Urothelium cell line (cell line): ENCODE results near the gene MOCS3.
A peak's percentile ranks its signal among the peaks of the same experiment; 100 is the strongest.
"Not testable (repeated sequence)": the region's sequence is repeated elsewhere in the genome, so short reads cannot be mapped to it uniquely, and the experiment has no call there.

ENCODE experiments used
- DNase-seq: peaks from one replicate; pipeline ENCODE4 v3.0.0; 2011; ENCODE audit warnings: low spot score, mixed read lengths
- FAIRE-seq: peaks from 2 replicates; lab custom pipeline; 2011; peaks lifted over from hg19 to GRCh38; lab: Jason Lieb, UNC

Gene MOCS3

DNA sequence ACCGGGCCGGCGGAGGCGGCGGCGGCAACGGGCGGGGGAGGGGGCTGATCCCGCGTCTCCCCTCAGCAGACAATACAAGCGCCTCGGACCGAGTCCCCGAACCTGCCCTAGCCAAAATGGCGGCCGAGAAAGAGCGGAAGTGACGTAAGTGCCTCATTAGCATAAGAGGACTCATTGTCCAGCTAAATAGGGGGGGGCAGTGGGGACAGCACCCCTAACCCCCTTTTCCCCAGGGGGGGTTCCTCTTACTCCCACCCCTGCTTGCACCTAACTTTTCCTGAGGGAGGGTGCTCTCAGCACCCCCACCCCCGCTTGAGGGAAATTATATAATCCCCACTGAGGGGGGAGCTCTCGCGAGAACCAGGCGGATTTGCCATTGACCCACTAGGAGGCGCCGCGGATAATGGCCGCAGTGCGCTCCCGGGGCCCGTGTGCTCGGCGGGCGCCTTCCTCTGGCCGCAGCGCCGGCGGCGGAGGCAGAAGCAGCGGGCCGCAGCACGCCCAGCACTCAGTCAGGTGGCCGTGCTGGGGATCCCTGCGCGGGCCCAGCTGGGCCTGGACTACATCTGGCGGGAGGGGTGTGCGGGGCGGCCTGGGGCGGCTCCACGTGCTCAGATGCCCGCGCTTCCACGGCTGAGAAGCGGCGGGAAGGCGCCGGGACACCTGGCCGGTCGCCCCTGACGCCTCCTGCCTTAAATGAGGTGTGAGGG lies 27.2 kb upstream of the MOCS3 start, which contains the start of gene ADNP:
ADNP (minus strand) TSS at position 132 of the 710 bp plus-strand sequence. CDS start 27,441 bp downstream, outside the sequence.
- FAIRE-seq (no peak), DNase-seq (peak; percentile 85)

- DNase-seq: no peak
- no peak for FAIRE-seq
These were observed 26.6 kb upstream of the MOCS3 start for GRCh38 chr20:50932016-50932485.

DNA sequence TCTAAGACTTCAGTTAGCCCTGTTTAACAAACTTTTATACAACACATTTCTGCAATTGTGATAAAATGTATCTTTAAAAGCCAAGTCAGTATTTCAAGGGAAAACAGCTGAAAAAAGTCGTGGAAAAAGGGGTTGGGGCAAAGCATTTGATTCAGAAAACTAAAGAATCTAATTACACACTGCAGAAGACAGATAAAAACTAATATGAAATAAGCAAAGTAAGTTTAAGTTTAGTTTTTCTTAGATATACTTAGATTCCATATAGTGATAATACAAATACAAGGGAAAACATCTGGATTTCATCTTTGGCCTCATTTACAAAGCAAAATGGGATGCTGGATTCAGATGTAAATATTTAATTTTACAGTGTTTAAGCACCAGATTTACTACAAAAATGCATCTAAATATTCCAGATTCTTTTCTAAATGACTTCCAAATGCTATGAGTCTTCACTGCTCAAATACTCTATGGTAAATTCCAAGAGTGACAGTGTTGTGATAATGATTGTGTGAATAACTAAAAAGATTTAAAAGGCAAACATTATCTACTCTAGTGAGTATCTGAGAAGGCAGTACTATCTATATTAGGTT lies 25.8 kb upstream of the MOCS3 start:
- FAIRE-seq: no peak

GRCh38 chr20:50933589-50933988 lies 25.0 kb upstream of the MOCS3 start:
- FAIRE-seq: no peak

More for the DNA sequence above, 25.8 kb upstream of the MOCS3 start:
- DNase-seq: no peak

GRCh38 chr20:50943069-50943468 lies 15.5 kb upstream of the MOCS3 start:
- FAIRE-seq (no peak), DNase-seq (no peak)

More at GRCh38 chr20:50933589-50933988, 25.0 kb upstream of the MOCS3 start:
- DNase-seq: no peak

GRCh38 chr20:50948132-50948785 lies 10.4 kb upstream of the MOCS3 start:
- DNase-seq (no peak), FAIRE-seq (no peak)

- FAIRE-seq: no peak
- DNase-seq: no peak
These were observed 5.4 kb upstream of the MOCS3 start for GRCh38 chr20:50953196-50953595.

DNA sequence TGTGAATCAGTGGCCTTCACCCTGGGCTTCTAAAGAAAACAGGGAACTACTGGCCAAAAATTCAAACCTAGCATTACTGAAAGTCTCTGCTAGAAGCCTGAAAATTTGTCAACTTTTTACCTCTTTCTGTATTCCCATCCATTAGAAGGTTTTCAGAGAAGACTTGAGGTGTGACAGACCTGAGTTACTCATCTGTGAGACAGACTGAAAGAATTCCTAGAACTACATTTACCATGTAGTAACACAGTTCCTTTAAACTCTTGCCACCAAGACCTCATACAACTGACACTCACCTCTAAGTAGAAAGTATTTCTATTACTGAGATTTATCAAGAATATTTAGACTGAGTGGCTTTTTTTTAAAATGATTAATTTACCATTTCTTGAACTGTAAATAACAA lies 4.8 kb upstream of the MOCS3 start:
- DNase-seq (no peak), FAIRE-seq (no peak)

GRCh38 chr20:50957276-50957675 lies 1.3 kb upstream of the MOCS3 start:
- FAIRE-seq (no peak), DNase-seq (no peak)

DNA sequence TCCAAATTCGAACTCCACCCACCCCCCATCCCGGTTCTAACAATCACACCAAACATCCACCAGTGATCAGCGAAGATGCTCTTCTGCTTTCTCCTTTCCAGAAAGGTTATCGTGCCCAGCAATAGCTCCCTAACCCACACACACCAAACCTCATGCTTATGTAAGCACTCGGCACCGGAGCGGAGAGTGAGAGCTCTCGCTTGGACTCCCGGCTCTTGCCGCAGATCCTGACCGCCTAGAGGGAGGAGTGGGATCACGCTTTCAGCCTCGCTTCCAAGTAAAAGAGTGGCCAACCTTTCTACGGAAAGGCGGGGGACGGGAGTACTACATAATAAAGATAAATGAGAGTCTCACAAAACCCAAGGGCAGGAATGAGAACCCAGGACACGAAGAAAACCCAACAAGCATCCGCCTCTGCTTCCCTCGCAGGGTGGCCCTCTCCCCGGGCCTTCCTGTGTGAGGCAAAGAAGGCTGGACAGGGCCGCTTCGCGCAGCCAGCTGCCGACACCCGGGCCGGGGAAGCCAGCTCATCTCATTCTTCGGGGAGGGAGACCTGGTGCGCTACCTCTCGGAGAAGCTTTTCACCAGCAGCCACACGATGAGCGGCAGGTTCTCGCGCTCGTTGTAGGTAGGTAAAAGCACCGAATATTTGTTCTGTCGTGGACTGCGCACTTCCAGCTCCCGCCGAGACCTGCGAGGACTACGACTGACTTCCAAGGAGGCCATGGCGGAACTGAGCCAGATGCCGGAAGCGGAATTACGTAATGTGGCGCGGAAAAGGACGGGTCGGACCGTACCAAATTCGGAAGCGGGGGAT lies 612 bp upstream of the MOCS3 start, which contains the start of gene DPM1:
DPM1 (minus strand) TSS at position 735 of the 817 bp plus-strand sequence; CDS start at position 726, 9 bp downstream.
- FAIRE-seq: peak; percentile 92
- DNase-seq: peak; percentile 96

GRCh38 chr20:50959543-50960126 lies 1.0 kb downstream of the MOCS3 start:
- DNase-seq (peak; percentile 40), FAIRE-seq (no peak)

- no peak for DNase-seq
- no peak for FAIRE-seq
These were observed 9.0 kb downstream of the MOCS3 start for GRCh38 chr20:50967586-50967985.

DNA sequence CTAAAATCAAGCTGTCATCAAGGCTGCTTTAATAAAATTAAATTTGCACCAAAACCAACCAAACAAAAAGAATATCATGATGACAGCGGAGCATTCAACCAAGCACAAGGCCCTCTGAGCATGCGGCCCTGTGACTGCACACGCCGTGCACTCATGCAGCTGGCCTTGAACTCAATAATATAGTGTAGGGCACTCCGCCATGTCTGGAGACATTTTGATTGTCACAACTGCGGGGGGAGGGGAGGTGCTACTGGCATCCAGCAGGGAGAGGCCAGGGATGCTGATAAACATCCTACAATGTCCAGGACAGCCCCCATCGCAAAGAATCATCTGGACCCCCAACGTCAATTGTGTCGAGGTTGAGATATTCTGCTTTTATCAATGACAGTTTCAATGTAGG lies 9.7 kb downstream of the MOCS3 start:
- DNase-seq: no peak
- FAIRE-seq: no peak

- DNase-seq (no peak), FAIRE-seq (peak; percentile 42)
These were observed 10.8 kb downstream of the MOCS3 start for GRCh38 chr20:50969435-50969834.

DNA sequence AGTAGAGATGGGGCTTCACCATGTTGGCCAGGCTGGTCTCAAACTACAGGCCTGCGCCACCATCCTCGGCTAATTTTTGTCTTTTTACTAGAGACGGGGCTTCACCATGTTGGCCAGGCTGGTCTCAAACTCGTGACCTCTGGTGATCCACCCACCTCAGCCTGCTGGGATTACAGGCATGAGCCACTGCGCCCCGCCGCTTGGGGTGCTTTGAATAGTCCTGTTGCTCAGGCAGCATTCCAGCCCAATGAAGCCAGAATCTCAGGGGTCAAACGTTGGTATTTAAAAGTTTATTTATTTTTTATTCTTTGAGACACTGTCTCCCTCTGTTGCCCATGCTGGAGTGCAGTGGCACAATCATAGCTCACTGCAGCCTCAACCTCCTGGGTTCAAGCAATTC lies 11.3 kb downstream of the MOCS3 start:
- FAIRE-seq: no peak

DNA sequence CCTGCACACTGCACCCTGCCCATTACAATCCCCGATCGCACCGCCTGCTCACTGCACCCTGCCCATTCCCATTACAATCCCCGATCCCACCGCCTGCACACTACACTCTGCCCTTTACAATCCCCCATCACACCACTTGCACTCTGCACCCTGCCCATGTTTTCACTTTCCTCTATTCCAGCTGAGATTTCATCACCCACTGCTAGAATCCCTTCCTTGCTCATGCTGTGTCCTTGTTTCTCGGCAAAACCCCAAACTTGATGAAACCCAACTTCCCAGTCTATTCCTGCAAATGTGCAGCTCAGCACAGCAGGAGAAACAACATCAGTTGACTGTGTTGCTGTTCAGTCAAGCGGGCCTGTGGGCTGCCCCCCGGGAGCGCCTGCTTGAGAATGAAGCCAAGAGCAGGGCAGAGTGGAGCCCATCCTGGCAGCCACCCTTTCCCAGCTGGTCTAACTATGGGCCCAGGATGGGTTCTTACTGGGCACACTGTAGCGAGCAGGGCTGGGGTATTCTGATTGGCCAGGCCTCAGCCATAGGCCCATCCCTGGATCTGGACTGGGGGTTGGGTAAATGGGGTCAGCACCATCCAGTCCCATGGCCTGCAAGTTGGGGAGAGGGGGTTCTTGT lies 17.2 kb downstream of the MOCS3 start:
- no peak for FAIRE-seq
- DNase-seq: no peak

More for the DNA sequence above, 11.3 kb downstream of the MOCS3 start:
- DNase-seq: no peak

- no peak for FAIRE-seq
- no peak for DNase-seq
These were observed 18.7 kb downstream of the MOCS3 start for GRCh38 chr20:50977066-50978021.

- not testable (repeated sequence) for DNase-seq, FAIRE-seq
These were observed 19.9 kb downstream of the MOCS3 start for GRCh38 chr20:50978533-50978932.
